K562 treated with DMSO at 1 percent for 12 hours (cell line): ENCODE data around the gene MYH6. TPM values are rescaled to one million over a fixed set of nuclear protein-coding genes. Genes with fewer than 3 reads are reported as not detected.

Experiments used
- total RNA-seq: library from RNA; unstranded; fragments of 300-600 nt; gene quantifications from 2 replicates; pipeline ENCODE4 v1.2.3, GENCODE V29; 2022; ENCODE audit not compliant: insufficient read depth

MYH6 gene
- total RNA-seq, result not detected in 2 replicates

GRCh38 chr14:23407516-23408306 is at the start of gene MYH6:
Gene MYH6 (minus strand): TSS chr14:23408273. CDS start chr14:23407223, 1,050 bp downstream.

GRCh38 chr14:23435543-23436326 is 27.7 kb upstream of the MYH6 start, which contains the start of gene MYH7:
Gene MYH7 (minus strand): TSS chr14:23435660. CDS start chr14:23433732, 1,928 bp downstream.

GRCh38 chr14:23376482-23377197 is 31.4 kb downstream of the MYH6 start, which contains the start of gene CMTM5:
Gene CMTM5 (plus strand): TSS chr14:23377046. CDS start chr14:23377252, 206 bp downstream.

GRCh38 chr14:23372509-23372908 is 35.6 kb downstream of the MYH6 start, which contains the start of gene IL25:
Gene IL25 (plus strand): TSS chr14:23372809.

GRCh38 chr14:23365036-23365731 is 42.9 kb downstream of the MYH6 start, which contains the start of gene EFS:
Gene EFS (minus strand): TSS chr14:23365172. CDS start chr14:23365025, 147 bp downstream.

GRCh38 chr14:23352506-23353432 is 55.3 kb downstream of the MYH6 start, which contains the start of gene SLC22A17:
Gene SLC22A17 (minus strand): TSS chr14:23352887.

Other genes starting within 250 kb of the MYH6 start
- gene SLC7A8, start 224.6 kb downstream of the MYH6 start, total RNA-seq, result 1.3 and 8.0 TPM in 2 replicates
- not detected in 2 replicates for gene RNF212B, start 170.3 kb downstream of the MYH6 start, total RNA-seq
- gene HOMEZ, start 122.1 kb downstream of the MYH6 start, total RNA-seq, result 6.4 and 12.9 TPM in 2 replicates
- gene PPP1R3E, start 105.4 kb downstream of the MYH6 start, total RNA-seq, result 5.4 and 15.6 TPM in 2 replicates
- 16.4 and 24.2 TPM in 2 replicates for gene BCL2L2, start 101.4 kb downstream of the MYH6 start, total RNA-seq
- 78.5 and 118 TPM in 2 replicates for gene PABPN1, start 86.8 kb downstream of the MYH6 start, total RNA-seq
- 0.28 and 0.58 TPM in 2 replicates for gene SLC22A17, start 55.4 kb downstream of the MYH6 start, total RNA-seq
- gene EFS, start 43.1 kb downstream of the MYH6 start, total RNA-seq, result not detected in 2 replicates
- gene IL25, start 35.5 kb downstream of the MYH6 start, total RNA-seq, result not detected in 2 replicates
- not detected in 2 replicates for gene CMTM5, start 31.2 kb downstream of the MYH6 start, total RNA-seq
- gene MYH7, start 27.4 kb upstream of the MYH6 start, total RNA-seq, result not detected in 2 replicates
- 30.4 and 33.4 TPM in 2 replicates for gene NGDN, start 61.4 kb upstream of the MYH6 start, total RNA-seq
- not detected in 2 replicates for gene ZFHX2, start 143.5 kb upstream of the MYH6 start, total RNA-seq
- 1.8 and 3.7 TPM in 2 replicates for gene THTPA, start 148.0 kb upstream of the MYH6 start, total RNA-seq
- 22.8 and 54.3 TPM in 2 replicates for gene AP1G2, start 159.5 kb upstream of the MYH6 start, total RNA-seq
- 0.23 TPM in 1 of 2 replicates, not detected in the other for gene JPH4, start 170.5 kb upstream of the MYH6 start, total RNA-seq
- gene DHRS2, start 228.1 kb upstream of the MYH6 start, total RNA-seq, result 125 and 175 TPM in 2 replicates